Breast epithelium (tissue), 4 donors: ENCODE measurements around the gene PGBD5. TPM values are rescaled to one million over a fixed set of nuclear protein-coding genes. Genes with fewer than 3 reads are reported as not detected.

ENCODE experiments used
- DNase-seq, 2 donors: peaks; one replicate each; pipeline ENCODE4 v3.0.0-alpha.2; 2019; ENCODE audit warnings: low spot score in 2 of 2
- H3K27ac ChIP-seq, 2 donors: fragments of 200-600 bp; sonication (generic) in 1 of 2; one replicate each; pipeline ENCODE4 v1.5.1; 2016 to 2019; ENCODE audit warnings: mild to moderate bottlenecking in 1 of 2
- H3K27me3 ChIP-seq, 2 donors: fragments of 200-600 bp; sonication (generic) in 1 of 2; one replicate each; pipeline versions ENCODE4 v1.5.1 to v1.6.0; 2017 to 2019; ENCODE audit warnings: control low read depth in 1 of 2, mild to moderate bottlenecking in 1 of 2
- H3K36me3 ChIP-seq: fragments of 200-600 bp; one replicate; pipeline ENCODE4 v1.5.1; 2019
- H3K4me1 ChIP-seq, 2 donors: fragments of 200-600 bp; sonication (generic); one replicate each; pipeline ENCODE4 v1.5.1; 2016 to 2019; ENCODE audit warnings: control low read depth in 1 of 2
- H3K4me3 ChIP-seq, 3 donors: fragments of 200-600 bp; sonication (generic); 1 replicate in 2 of 3; 2 replicates in 1 of 3; pipeline ENCODE4 v1.5.1; 2016 to 2019; ENCODE audit warnings: mild to moderate bottlenecking in 3 of 3, moderate library complexity in 2 of 3
- H3K9me3 ChIP-seq, 2 donors: fragments of 200-600 bp; sonication (generic) in 1 of 2; one replicate each; pipeline ENCODE4 v1.5.1; 2016 to 2019; ENCODE audit warnings: control low read depth in 1 of 2
- CTCF ChIP-seq, 3 donors: fragments of 450-650 bp; IDR thresholded peaks; one replicate each; pipeline ENCODE4 v1.5.1; 2016 to 2017; ENCODE audit warnings: antibody characterized with exemption in 3 of 3, mild to moderate bottlenecking in 3 of 3, moderate library complexity in 3 of 3
- POLR2A ChIP-seq: fragments of 450-650 bp; IDR thresholded peaks from one replicate; pipeline ENCODE4 v1.6.1; 2016; ENCODE audit warnings: antibody characterized with exemption, mild to moderate bottlenecking, moderate library complexity
- POLR2AphosphoS5 ChIP-seq, 3 donors: sonication (generic); formaldehyde crosslinking; IDR thresholded peaks; one replicate each; pipeline ENCODE4 v1.6.1; 2017; ENCODE audit warnings: antibody characterized with exemption in 3 of 3
- intact Hi-C: fragments of 100-400 bp; cut with DNase I; formaldehyde crosslinking; loops from one replicate; pipeline ENCODE4 v1.15.1; 2023; ENCODE audit warnings: low total_unique reads
- total RNA-seq, 3 donors: library from RNA; depleted of rRNA; stranded (reverse); fragments of >200 nt; gene quantifications; one replicate each; pipeline ENCODE4 v1.1.0, GENCODE V29; 2016

The PGBD5 gene
- total RNA-seq, 3 donors from 2014 or later: 0.48 to 0.98 (median 0.59) TPM

DNA sequence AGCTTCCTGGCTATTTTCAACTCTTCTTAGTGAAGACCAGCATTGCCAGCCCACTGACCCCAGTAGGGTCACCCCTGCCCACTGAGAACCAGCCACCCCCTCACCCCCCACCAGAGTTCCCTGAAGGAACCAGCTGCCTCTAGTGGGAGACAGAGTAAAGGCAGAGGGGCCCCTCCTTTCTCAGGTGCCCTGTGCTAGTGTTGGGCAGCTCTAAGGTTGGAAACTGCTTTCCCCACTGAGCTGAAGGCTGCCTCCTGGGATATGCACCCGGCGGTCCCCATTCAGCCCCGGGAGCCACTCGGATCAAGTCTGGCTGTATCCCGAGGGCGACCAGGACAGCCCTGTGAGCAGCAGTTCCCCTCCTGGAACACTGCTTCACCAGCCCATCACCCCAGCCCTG lies 111.0 kb downstream of the PGBD5 start:
- no peaks in the 10 kb centered on the region for H3K36me3 ChIP-seq
- TF ChIP-seq POLR2A: no peak
- no peak for TF ChIP-seq CTCF (IDR thresholded peaks at IDR 0.05)
- no peak for TF ChIP-seq POLR2AphosphoS5 (IDR thresholded peaks at IDR 0.05)
- no peak overlapping the region for H3K4me3 ChIP-seq
- no peaks in the 10 kb centered on the region for H3K9me3 ChIP-seq
- no peak overlapping the region for H3K27ac ChIP-seq
- H3K4me1 ChIP-seq: no peaks in the 10 kb centered on the region
- intact Hi-C loops: loop anchor here (10.0 kb wide), 1 partner anchor 650 kb away; no protein-coding TSS in a partner anchor
- H3K27me3 ChIP-seq: peaks cover 0 to 6% of the 10 kb centered on the region in 2 donors
- no peak for DNase-seq

- no peak overlapping the region for H3K4me3 ChIP-seq
- no peaks in the 10 kb centered on the region for H3K4me1 ChIP-seq
- H3K36me3 ChIP-seq: no peaks in the 10 kb centered on the region
- no peak overlapping the region for H3K27ac ChIP-seq
- TF ChIP-seq POLR2AphosphoS5 (IDR thresholded peaks at IDR 0.05): no peak
- TF ChIP-seq POLR2A: no peak
- no peak for TF ChIP-seq CTCF (IDR thresholded peaks at IDR 0.05)
- intact Hi-C loops: loop anchor here (10.0 kb wide), 1 partner anchor 649 kb away; no protein-coding TSS in a partner anchor
- peaks cover 0 to 6% of the 10 kb centered on the region in 2 donors for H3K27me3 ChIP-seq
- no peak for DNase-seq
- no peaks in the 10 kb centered on the region for H3K9me3 ChIP-seq
Observed at GRCh38 chr1:230314142-230314470, 112.0 kb downstream of the PGBD5 start.

DNA sequence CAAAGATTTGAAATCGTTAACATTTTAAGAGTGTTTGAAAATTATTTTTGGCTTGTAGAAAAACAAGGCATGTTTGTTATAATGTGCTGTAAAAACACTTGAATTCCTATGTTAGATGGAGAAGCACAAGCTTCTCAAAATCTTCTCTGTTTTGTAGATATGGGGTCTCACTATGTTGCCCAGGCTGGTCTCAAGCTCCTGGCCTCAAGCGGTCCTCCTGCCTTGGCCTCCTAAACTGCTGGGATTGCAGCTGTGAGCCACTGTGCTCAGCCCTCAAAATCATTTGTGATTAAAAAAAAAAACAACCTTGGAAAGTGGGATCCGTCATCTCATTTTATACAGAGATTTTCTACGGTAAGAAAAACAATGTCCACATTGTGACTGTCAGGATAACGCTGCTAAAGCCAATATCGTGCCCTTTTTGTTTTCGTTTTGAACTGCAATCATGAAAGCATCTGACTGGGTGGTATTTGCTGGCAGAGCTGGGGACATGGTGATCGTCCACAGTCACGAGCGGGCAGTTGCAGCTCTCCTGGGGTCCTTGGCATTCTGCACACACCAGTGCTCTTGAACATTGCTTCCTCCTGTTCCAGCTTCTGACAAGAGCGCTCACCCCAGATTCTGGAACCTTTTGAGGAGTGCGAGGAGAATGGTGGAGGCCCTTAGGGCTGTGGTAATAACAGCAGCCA lies 112.5 kb downstream of the PGBD5 start:
- TF ChIP-seq POLR2AphosphoS5 (IDR thresholded peaks at IDR 0.05): no peak
- no peak for TF ChIP-seq CTCF (IDR thresholded peaks at IDR 0.05)
- no peak for TF ChIP-seq POLR2A
- no peaks in the 10 kb centered on the region for H3K4me1 ChIP-seq
- H3K4me3 ChIP-seq: no peak overlapping the region
- H3K27ac ChIP-seq: no peak overlapping the region
- intact Hi-C loops: loop anchor here (10.0 kb wide), 1 partner anchor 649 kb away; no protein-coding TSS in a partner anchor
- no peaks in the 10 kb centered on the region for H3K9me3 ChIP-seq
- no peaks in the 10 kb centered on the region for H3K36me3 ChIP-seq
- peaks cover 0 to 6% of the 10 kb centered on the region in 2 donors for H3K27me3 ChIP-seq
- no peak for DNase-seq

- no peaks in the 10 kb centered on the region for H3K9me3 ChIP-seq
- H3K36me3 ChIP-seq: no peaks in the 10 kb centered on the region
- TF ChIP-seq POLR2AphosphoS5 (IDR thresholded peaks at IDR 0.05): no peak
- no peak for TF ChIP-seq POLR2A
- TF ChIP-seq CTCF (IDR thresholded peaks at IDR 0.05): no peak
- H3K27ac ChIP-seq: no peak overlapping the region
- intact Hi-C loops: loop anchor here (10.0 kb wide), 1 partner anchor 648 kb away; no protein-coding TSS in a partner anchor
- no peak for DNase-seq
- H3K27me3 ChIP-seq: peaks cover 0 to 6% of the 10 kb centered on the region in 2 donors
- H3K4me1 ChIP-seq: peaks cover 0 to 4% of the 10 kb centered on the region in 2 donors
- no peak overlapping the region for H3K4me3 ChIP-seq
Observed at GRCh38 chr1:230312676-230313075, 113.5 kb downstream of the PGBD5 start.

GRCh38 chr1:230310381-230311163 lies 115.6 kb downstream of the PGBD5 start:
- intact Hi-C loops: loop anchor here (10.0 kb wide), 1 partner anchor 646 kb away; no protein-coding TSS in a partner anchor
- peak; percentile 48 to 73 for DNase-seq
- Histone ChIP-seq H3K27me3 (no peaks in the 10 kb centered on the region), H3K9me3 (no peaks in the 10 kb centered on the region), H3K4me1 (peaks cover 0 to 4% of the 10 kb centered on the region in 2 donors), H3K27ac (no peak overlapping the region), H3K36me3 (no peaks in the 10 kb centered on the region), H3K4me3 (no peak overlapping the region)
- no peak for TF ChIP-seq POLR2A
- peak; percentile 83 to 89 (median 85) for TF ChIP-seq CTCF (IDR thresholded peaks at IDR 0.05)
- TF ChIP-seq POLR2AphosphoS5 (IDR thresholded peaks at IDR 0.05): peak in 1 of 3 donors; percentile 62
